GM12801 (cell line): Measurements from ENCODE around the gene DUSP2.

Experiments used
- CTCF ChIP-seq: IDR thresholded peaks from one replicate; pipeline ENCODE4 v1.5.1; 2011; ENCODE audit warnings: control low read depth; ENCODE audit not compliant: insufficient read length; ENCODE audit errors: extremely low read depth

Gene DUSP2

GRCh38 chr2:96181529-96181928, 36.3 kb upstream of the DUSP2 start:
- no peak for TF ChIP-seq CTCF

- no peak for TF ChIP-seq CTCF
These were observed 35.3 kb upstream of the DUSP2 start for GRCh38 chr2:96180521-96180920.

- TF ChIP-seq CTCF = no peak
These were observed 34.8 kb upstream of the DUSP2 start for GRCh38 chr2:96180002-96180401.

GRCh38 chr2:96176661-96177060, 31.4 kb upstream of the DUSP2 start:
- no peak for TF ChIP-seq CTCF

GRCh38 chr2:96175951-96176350, 30.7 kb upstream of the DUSP2 start:
- TF ChIP-seq CTCF = no peak

- TF ChIP-seq CTCF = no peak
These were observed 29.3 kb upstream of the DUSP2 start for GRCh38 chr2:96174251-96175144.

GRCh38 chr2:96171831-96172230, 26.6 kb upstream of the DUSP2 start:
- no peak for TF ChIP-seq CTCF
